ENCODE results near the gene SIN3B.

SIN3B gene

DNA sequence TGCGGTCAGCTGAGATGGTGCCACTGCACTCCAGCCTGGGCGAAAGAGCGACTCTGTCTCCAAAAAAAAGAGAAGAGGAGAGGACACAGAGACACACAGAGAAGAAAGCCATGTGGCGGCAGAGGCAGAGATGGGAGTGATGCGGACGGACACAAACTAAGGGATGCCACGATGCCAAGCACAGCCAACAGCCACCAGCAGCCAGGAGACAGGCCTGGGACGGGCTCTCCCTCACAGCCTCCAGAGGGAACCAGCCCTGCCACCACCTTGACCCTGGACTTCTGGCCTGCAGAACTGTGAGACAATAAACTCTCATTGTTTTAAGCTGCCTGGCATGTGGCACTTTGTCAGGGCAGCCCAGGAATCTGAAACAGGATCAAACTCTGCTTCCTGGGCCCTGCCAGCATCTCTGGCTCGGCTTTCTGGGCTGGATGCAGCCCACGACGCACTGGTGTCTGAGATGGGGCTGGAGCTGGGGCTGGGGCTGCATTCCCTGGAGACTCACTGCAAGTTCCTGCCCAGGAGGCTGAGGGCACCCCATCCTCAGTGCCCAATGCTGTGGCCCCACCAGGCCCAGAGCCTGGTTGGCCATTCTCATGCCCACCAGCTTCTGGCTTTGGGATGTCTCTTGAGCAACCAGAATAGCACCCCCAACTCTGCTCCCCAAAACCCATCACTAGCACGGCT is 62.6 kb downstream of the SIN3B start:
- no peak for DNase-seq

DNA sequence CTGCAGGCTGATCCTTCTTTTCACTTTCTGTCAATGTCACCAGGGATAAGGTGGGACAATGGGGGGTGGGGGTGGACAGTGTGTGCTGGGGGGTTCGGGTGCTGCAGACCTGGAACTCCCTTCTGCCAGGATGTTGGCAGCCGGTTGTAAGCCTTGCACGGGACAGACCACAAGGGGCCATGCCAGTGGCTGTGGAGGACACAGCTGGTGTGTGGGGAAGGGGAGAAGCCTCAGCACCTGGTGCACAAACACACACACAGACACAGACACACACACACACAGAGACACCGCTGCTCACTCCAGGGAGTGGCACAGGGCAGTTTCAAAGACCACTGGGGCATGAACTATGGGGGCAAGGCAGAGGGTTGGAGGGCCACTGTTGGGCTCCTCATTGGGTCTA is 63.2 kb downstream of the SIN3B start:
- no peak for DNase-seq

GRCh38 chr19:16892868-16893685 is 63.9 kb downstream of the SIN3B start:
- DNase-seq = no peak

GRCh38 chr19:16893686-16893989 is 64.4 kb downstream of the SIN3B start:
- DNase-seq = no peak

DNA sequence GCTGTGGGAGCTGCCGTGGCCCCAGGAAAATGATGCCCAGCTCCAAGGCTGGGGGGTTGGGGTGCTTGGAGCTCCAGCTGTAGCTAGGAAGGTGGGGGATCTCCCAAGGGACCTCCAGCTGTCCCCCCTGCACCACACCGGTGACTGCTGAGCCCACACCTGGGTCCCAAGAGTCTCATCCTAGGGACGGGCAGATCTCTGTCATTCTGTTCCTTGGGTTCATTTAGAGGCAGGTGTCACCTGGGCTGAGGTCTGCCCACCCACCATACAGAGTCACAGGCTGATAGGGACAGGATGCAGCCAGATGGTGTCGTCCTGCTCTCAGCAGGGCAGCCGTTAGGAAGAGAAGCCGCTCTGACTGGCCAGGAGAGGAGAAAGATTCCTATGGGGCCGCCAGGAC is 64.9 kb downstream of the SIN3B start:
- no peak for DNase-seq

DNA sequence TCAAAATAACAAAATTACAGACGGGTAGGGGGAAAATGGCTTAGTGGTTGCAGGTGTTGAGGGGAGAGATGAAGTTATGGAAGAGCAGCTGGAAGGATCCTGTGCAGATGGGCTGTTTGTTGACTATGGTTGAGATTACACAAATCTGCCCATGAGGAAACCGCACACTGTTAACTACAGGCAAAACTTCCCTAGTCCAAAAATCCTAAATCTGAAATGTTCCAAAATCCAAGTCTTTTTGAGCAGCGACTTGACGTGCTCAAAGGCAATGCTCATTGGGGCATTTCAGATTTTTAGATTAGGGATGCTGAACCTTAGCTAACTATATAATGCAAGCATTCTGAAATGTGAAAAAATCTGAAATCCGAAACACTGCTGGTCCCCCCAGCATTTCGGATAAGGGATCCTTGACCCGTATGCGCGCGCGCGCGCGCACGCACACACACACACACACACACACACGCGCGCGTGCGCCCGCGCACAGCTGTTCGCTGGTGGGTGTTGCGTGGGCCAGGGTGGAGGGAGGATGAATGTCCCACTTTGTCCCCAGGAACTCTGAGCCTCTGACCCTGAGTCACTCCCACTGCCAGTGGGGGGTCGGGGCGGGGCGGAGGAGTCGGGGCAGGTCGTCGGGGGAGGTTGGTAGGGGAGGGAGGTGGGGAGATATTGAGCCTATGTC is 66.4 kb downstream of the SIN3B start:
- no peak for DNase-seq

DNA sequence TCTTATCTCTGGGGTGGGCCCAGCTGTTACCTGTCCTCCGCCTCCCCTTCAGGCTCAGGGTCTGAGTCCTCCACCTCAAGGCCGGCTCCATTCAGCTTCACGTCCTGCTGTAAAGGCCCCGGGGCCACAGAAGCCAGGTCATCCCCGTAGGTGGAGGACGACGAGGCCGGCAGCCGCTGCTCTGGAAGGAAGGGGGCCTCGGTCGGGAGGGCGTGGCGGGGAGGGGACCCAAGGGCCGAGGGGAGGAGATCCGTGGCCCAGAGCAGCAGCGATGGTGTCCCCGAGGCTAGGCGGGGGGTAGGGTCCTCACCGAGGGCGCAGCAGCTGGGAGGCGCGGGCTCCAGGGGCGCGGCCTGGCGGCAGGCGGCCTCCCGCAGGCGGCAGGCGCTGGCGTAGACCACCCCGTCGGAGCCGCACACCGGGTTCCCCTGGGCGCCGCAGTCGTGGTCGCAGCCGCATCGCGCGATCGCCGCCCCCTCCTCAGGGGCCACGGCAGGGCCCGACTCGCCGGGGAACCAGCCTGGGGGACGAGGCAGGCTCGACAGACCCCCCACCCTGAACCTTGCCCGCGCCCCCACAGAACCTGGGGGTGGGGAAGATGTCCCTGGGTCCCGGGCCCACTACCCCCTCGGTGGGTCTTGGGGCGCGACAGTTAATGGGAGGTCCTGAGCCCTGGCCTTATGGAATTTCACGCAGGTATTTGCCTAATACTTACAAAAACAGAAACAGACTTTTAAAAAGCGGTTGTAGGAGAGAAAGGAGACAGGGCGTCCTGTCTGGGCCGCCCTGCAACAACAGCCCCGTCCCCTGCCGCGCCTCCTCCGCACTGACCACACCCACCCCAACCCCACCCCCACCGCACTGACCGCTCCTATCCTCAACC is 67.2 kb downstream of the SIN3B start:
- DNase-seq = no peak

- no peak for DNase-seq
Measured at GRCh38 chr19:16897029-16897855, 68.0 kb downstream of the SIN3B start.

DNA sequence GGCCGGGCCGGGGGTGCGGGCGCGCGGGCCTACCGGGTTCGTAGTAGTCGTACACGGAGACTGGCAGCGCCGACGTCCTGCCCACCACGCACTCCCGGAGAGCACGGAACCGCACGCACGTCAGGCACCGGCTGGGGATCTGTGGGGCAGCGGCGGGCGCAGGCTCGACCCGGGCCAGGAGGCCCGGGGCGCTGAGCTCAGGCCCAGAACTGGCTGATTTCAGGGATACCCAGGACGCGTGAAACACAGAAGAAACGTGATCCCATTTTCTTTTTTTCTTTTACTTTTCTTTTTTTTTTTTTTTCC is 68.6 kb downstream of the SIN3B start:
- DNase-seq = no peak

DNA sequence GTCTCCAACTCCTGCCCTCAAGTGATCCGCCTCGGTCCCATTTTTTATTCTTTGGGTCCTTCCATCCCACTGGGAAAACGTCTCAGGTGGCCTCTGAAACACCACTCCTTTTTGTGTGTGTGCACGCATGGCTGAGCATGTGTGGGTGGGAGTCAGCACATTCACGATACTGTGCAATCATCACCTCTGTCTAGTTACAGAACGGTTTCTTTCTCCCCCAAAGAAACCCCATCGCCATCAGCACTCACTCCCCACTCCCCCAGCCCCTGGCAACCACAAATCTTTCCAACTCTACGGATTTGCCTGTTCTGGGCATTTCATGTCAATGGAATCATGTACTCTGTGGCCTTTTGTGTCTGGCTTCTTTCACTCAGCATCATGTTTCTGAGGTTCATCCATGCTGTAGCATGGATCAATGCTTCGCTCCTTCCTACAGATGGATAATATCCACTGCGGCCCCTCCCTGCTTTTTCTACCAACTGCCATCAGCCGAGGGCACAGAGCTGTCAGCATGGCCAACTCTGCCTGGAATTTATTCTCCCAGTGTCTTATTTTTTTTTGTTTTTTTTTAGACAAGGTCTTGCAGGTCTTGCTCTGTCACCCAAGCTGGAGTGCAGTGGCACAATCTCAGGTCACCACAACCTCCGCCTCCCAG is 69.3 kb downstream of the SIN3B start:
- no peak for DNase-seq

GRCh38 chr19:16899566-16900075 is 70.4 kb downstream of the SIN3B start:
- DNase-seq = no peak

DNA sequence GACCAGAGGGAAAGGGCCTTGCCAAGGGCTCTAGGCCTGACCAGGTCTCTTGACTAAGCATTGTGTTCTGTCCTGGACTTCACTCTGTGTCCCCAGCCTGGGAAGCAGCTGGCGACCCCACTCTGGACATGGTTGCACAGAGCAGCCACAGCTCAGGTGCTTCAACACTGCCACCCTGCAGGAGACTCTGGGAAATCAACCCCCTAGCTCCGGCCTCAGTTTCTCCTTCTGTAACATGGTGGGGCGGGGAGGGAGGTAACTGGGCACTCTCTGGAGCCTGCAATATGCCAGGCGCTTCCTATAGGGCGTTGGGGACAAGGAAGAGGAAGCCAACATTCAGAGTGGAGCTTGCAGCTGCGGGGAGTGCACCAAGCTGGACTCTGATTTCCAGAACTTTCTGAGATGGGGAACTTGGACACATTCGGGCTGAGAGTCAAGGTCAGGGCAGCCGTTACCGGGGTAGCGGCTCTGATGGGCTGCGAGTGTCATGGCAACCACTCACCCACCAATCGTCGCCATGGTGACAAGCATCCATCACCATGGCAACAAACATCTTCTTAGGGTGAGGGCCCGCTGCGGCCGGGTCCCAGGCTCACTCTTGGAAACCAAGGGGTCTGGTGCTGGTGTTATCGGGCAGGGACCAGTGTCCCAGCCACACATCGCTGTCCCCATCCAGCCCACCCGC is 72.4 kb downstream of the SIN3B start:
- no peak for DNase-seq

GRCh38 chr19:16902545-16902944 is 73.3 kb downstream of the SIN3B start:
- no peak for DNase-seq

GRCh38 chr19:16903347-16903746 is 74.1 kb downstream of the SIN3B start:
- no peak for DNase-seq

- DNase-seq = no peak
Measured at GRCh38 chr19:16904599-16904998, 75.4 kb downstream of the SIN3B start.

GRCh38 chr19:16908759-16909158 is 79.6 kb downstream of the SIN3B start:
- DNase-seq = no peak

DNA sequence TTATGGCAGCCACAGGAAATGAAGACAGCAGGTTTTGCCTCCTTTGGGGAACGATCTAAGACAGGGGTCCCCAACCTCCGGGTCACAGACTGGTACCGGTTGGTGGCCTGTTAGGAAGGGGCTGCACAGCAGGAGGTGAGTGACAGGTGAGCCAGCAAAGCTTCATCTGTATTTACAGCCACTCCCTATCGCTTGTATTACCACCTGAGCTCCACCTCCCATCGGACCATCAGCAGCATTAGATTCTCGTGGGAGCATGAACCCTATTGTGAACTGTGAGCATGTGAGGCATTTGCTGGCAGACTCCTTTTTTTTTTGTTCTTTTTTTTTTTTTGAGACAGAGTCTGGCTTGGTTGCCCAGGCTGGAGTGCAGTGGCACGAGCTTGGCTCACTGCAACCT is 81.8 kb downstream of the SIN3B start:
- no peak for DNase-seq

DNA sequence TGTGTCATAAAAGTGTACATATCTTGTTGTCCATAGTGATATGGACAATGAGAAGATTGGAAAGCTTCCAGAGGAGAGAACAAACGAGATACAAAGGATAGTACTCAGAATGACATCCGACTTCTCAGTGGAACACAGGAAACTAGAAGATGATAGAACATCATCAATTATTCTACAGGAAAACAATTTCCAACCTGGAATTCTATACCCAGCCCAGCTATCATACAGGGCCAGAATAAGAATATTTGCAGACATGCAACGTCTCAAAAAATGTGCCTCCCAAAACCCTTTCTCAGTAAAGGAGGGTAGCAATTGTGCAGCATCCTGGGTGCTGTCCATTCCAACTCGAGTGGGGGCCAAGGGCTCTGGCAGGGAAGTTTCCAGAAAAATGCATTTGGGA is 83.6 kb downstream of the SIN3B start:
- no peak for DNase-seq

DNA sequence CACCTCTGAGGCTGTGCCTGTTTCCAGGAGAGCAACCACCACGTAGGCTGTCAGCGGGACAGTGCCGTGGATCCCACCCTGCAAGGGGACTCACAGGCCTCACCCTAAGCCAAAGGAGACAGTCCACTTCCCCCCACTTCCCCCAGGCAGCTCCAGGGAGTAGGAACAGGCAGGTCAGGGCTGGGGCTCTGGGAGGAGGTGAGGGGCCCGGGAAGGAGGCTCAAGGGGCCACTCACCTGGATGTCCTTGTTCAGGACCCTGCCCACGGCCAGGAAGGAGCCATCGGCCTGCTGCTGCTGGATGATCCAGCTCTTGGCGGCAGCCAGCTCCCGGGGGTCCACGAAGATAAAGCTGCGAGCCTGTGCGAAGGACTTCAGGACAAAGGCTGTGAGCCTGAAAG is 85.2 kb downstream of the SIN3B start:
- DNase-seq = no peak

DNA sequence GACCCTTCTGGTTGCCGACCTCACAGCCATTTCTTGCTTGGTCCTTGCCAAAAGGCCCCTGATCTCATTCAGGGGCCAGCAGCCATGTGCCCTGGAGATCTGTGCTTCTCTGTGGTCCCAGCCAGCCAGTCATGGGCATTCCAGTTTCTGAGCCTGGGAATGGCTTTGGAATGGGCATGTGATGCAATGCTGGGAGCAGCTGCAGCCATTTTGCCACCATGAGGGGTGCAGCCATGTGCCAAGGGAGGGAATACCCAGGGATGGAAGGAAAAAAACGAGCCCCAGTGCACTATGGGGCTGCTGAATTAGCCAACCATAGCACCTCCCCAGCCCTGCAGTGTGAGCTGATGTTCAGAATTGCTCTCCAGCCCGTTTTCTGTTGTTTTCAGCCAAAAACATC is 85.9 kb downstream of the SIN3B start:
- DNase-seq = no peak

DNA sequence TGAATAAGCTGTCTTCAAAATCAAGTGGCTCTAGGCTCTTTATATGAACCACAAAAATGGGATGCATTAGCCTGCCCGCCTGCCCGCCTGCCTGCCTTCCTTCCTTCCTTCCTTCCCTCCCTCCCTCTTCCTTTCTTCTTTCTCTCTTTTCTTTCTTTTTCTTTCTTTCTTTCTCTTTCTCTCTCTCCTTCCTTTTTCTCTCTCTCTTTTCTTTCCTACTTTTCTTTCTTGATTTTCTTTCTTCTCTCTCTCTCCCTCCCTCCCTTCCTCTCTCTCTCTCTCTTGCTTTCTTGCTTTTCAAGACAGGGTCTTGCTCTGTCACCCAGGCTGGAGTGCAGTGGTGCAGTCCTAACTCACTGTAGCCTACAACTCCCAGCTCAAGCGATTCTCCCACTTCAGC is 86.5 kb downstream of the SIN3B start:
- DNase-seq = no peak

All from NCI-H1092 (cell line).